ENCODE measurements around the gene EVI2A.

- TF ChIP-seq POLR2A (IDR thresholded peaks at IDR 0.05), result no peak
- TF ChIP-seq CTCF (IDR thresholded peaks at IDR 0.05), result no peak
These were observed 6.7 kb downstream of the EVI2A start for GRCh38 chr17:31314782-31315100.

Measured in right lobe of liver (tissue), 4 donors.